ENCODE data around the gene UBE4A. TPM values are rescaled to one million over a fixed set of nuclear protein-coding genes. Genes with fewer than 3 reads are reported as not detected.

Gene UBE4A
- total RNA-seq, 1 donor from 2014 or later = 27.3 TPM

GRCh38 chr11:118418766-118419165, 59.4 kb downstream of the UBE4A start:
- peak overlapping the region; percentile 9 for H3K4me3 ChIP-seq (ENCODE audit: low read depth, low read length)
- DNase-seq (ENCODE audit: low read depth) = no peak
- TF ChIP-seq, protein P1, sequence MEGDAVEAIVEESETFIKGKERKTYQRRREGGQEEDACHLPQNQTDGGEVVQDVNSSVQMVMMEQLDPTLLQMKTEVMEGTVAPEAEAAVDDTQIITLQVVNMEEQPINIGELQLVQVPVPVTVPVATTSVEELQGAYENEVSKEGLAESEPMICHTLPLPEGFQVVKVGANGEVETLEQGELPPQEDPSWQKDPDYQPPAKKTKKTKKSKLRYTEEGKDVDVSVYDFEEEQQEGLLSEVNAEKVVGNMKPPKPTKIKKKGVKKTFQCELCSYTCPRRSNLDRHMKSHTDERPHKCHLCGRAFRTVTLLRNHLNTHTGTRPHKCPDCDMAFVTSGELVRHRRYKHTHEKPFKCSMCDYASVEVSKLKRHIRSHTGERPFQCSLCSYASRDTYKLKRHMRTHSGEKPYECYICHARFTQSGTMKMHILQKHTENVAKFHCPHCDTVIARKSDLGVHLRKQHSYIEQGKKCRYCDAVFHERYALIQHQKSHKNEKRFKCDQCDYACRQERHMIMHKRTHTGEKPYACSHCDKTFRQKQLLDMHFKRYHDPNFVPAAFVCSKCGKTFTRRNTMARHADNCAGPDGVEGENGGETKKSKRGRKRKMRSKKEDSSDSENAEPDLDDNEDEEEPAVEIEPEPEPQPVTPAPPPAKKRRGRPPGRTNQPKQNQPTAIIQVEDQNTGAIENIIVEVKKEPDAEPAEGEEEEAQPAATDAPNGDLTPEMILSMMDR (conservative IDR thresholded peaks at IDR 0.05; ENCODE audit: low read depth, low read length) = no peak

DNA sequence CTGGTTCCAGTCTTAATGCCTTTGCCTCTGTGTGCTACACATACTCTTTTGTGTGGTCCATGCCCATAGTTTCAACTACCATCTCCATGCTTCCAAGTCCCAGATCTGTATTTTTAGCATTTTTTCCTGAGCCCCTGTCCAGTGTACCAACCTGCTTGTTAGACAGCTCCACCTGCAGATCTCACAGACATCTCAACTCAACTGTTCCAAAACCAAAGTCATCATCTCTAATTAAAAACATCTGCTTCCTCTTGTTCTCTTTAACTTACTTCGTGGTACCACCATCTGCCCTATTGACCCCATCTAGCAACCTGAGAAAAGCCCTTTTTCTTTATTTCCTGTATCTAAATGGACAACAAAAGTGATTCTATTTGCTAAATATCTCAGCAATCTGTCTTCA, 68.3 kb downstream of the UBE4A start:
- no peak overlapping the region for H3K4me3 ChIP-seq (ENCODE audit: low read depth, low read length)
- no peak for DNase-seq (ENCODE audit: low read depth)
- TF ChIP-seq, protein P1 (conservative IDR thresholded peaks at IDR 0.05; ENCODE audit: low read depth, low read length) = no peak

- TF ChIP-seq, protein P1 (conservative IDR thresholded peaks at IDR 0.05; ENCODE audit: low read depth, low read length) = no peak
- no peak for DNase-seq (ENCODE audit: low read depth)
These were observed 71.6 kb downstream of the UBE4A start for GRCh38 chr11:118430956-118431355.

GRCh38 chr11:118434123-118434552, 74.7 kb downstream of the UBE4A start:
- DNase-seq (ENCODE audit: low read depth) = no peak
- TF ChIP-seq, protein P1 (conservative IDR thresholded peaks at IDR 0.05; ENCODE audit: low read depth, low read length) = no peak
- H3K4me3 ChIP-seq (ENCODE audit: low read depth, low read length) = peak overlapping the region; percentile 63

More at GRCh38 chr11:118430956-118431355, 71.6 kb downstream of the UBE4A start:
- H3K4me3 ChIP-seq (ENCODE audit: low read depth, low read length) = no peak overlapping the region

DNA sequence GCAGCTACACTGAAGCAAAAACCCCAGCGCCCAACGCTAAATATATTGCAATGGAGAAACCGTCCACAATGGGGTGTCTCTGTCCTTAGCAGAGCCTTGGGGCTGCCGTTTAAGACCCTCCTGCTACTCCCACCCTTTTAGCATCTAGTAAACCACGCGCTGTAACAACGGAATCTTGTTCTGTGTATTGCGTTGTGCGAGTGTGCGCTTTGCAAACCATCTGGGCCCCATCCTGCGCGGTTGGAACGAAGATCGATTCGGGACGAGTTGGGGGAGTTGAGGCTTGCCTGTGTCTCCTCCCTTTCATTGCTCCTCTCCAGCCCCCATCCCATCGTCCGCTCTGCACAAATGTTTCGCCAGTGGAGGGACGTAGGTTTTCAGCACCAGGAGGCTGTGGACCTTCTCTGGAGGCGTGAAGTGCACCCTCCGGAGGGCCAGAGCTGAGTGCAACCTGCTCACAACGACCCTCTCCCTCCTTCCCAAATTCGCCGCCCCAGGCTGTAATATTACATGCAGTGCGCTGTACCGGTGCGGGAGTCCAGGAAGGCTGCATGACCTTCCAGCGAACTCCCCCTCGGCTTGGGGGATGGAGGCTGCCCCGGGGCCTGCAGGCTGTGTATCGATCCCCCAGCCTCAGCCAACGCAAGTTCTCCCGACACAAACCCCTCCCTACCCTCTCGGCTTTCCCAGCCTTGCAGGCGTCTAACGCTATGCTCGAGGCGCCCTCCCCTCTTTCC, 75.3 kb downstream of the UBE4A start:
- H3K4me3 ChIP-seq (ENCODE audit: low read depth, low read length) = peak overlapping the region; percentile 63
- TF ChIP-seq, protein P1 (conservative IDR thresholded peaks at IDR 0.05; ENCODE audit: low read depth, low read length) = no peak
- no peak for DNase-seq (ENCODE audit: low read depth)

DNA sequence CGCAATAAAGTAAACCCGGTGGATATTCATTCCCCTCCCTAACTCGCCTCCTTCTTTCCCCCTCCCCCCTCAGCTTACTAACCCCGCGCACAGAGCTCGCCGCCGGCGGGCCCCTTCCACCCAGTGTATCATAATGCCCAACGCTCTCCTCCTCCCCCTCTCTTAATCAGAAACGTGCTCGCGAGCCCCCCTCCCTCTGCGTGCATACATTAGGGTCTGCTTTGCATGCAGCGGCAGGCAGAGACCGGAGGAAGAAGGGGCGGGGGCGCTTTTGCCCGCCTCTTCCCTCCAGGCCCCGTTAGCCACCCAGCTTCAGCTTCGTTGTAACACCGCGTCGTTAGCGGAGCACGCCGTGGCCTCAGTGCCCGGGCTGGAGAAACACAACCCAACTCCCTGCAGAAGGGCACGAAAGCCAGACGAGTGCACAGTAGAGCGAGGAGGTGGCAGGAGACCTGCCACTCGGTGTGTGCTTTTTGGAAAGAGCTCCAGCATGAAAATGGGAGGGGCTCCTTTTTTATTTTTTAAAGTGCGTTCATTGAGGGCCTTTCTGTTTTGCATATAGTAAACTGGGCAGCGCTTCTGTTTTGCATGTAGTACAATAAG, 76.0 kb downstream of the UBE4A start:
- TF ChIP-seq, protein P1 (conservative IDR thresholded peaks at IDR 0.05; ENCODE audit: low read depth, low read length) = no peak
- DNase-seq (ENCODE audit: low read depth) = no peak
- peak overlapping the region; percentile 63 for H3K4me3 ChIP-seq (ENCODE audit: low read depth, low read length)
